Natural killer cell treated with Interleukin-12 subunit alpha and Interleukin-12 subunit beta and Interleukin-15 and Interleukin-18, amount 100 ng/mL, for 72 hours (primary cell): ENCODE measurements around the gene ADAP1. TPM values are rescaled to one million over a fixed set of nuclear protein-coding genes. Genes with fewer than 3 reads are reported as not detected.
A peak's percentile ranks its signal among the peaks of the same experiment; 100 is the strongest.

Experiments used
- ATAC-seq, 2 donors: fragments of 150-1000 bp; cut with Tn5 transposase in 1 of 2; sonication (Bioruptor Pico), chemical (Tn5 transposase) in 1 of 2; 2 replicates each; pipeline ENCODE4 v1.10.0; 2021
- DNase-seq: peaks from one replicate; pipeline ENCODE4 v3.0.0; 2022; ENCODE audit warnings: low spot score
- H3K27ac Mint-ChIP-seq, 2 donors: 1 replicate in 1 of 2; 2 replicates in 1 of 2; pipeline ENCODE4 v1.8.0; 2022; ENCODE audit warnings: mixed read lengths in 2 of 2, mild to moderate bottlenecking in 1 of 2, moderate library complexity in 1 of 2
- H3K27me3 Mint-ChIP-seq, 2 donors: 1 replicate in 1 of 2; 2 replicates in 1 of 2; pipeline ENCODE4 v1.8.0; 2022; ENCODE audit warnings: mixed read lengths in 2 of 2
- H3K36me3 Mint-ChIP-seq: one replicate; pipeline ENCODE4 v1.8.0; 2022; ENCODE audit warnings: mixed read lengths
- H3K4me1 Mint-ChIP-seq, 2 donors: 1 replicate in 1 of 2; 2 replicates in 1 of 2; pipeline ENCODE4 v1.8.0; 2022; ENCODE audit warnings: low read depth in 2 of 2, mixed read lengths in 2 of 2, mild to moderate bottlenecking in 1 of 2
- H3K4me3 Mint-ChIP-seq: one replicate; pipeline ENCODE4 v1.8.0; 2022; ENCODE audit warnings: mixed read lengths
- H3K9me3 Mint-ChIP-seq: 2 replicates; pipeline ENCODE4 v1.8.0; 2022; ENCODE audit warnings: mixed read lengths
- total RNA-seq, 2 donors: library from RNA; stranded (reverse); gene quantifications; one replicate each; pipeline ENCODE4 v1.2.3, GENCODE V29; 2022

Gene ADAP1
- total RNA-seq, 2 donors from 2014 or later, result 70.6 to 161 TPM

GRCh38 chr7:992709-993607 is 38.5 kb upstream of the ADAP1 start:
- Mint-ChIP-seq H3K36me3 (no peaks in the 10 kb centered on the region), H3K27ac (no peak overlapping the region), H3K9me3 (no peaks in the 10 kb centered on the region), H3K4me1 (peaks cover 4 to 8% of the 10 kb centered on the region in 2 donors), H3K27me3 (no peaks in the 10 kb centered on the region), H3K4me3 (no peak overlapping the region)
- ATAC-seq (peak; percentile 96 to 97), DNase-seq (peak; percentile 92)

GRCh38 chr7:991729-992656 is 37.5 kb upstream of the ADAP1 start:
- H3K27me3 Mint-ChIP-seq, result no peaks in the 10 kb centered on the region
- H3K9me3 Mint-ChIP-seq, result no peaks in the 10 kb centered on the region
- ATAC-seq (no peak), DNase-seq (no peak)
- H3K4me1 Mint-ChIP-seq, result peaks cover 4 to 8% of the 10 kb centered on the region in 2 donors
- no peaks in the 10 kb centered on the region for H3K36me3 Mint-ChIP-seq
- H3K4me3 Mint-ChIP-seq, result no peak overlapping the region
- H3K27ac Mint-ChIP-seq, result no peak overlapping the region

GRCh38 chr7:990933-991728 is 36.7 kb upstream of the ADAP1 start:
- peaks cover 4 to 6% of the 10 kb centered on the region in 2 donors for H3K4me1 Mint-ChIP-seq
- DNase-seq, result no peak
- ATAC-seq, result no peak
- H3K9me3 Mint-ChIP-seq, result no peaks in the 10 kb centered on the region
- H3K36me3 Mint-ChIP-seq, result no peaks in the 10 kb centered on the region
- H3K27me3 Mint-ChIP-seq, result no peaks in the 10 kb centered on the region
- no peak overlapping the region for H3K4me3 Mint-ChIP-seq
- H3K27ac Mint-ChIP-seq, result no peak overlapping the region

- no peaks in the 10 kb centered on the region for H3K36me3 Mint-ChIP-seq
- H3K4me1 Mint-ChIP-seq, result peaks cover 4 to 6% of the 10 kb centered on the region in 2 donors
- DNase-seq (no peak), ATAC-seq (no peak)
- no peak overlapping the region for H3K4me3 Mint-ChIP-seq
- H3K9me3 Mint-ChIP-seq, result no peaks in the 10 kb centered on the region
- no peak overlapping the region for H3K27ac Mint-ChIP-seq
- no peaks in the 10 kb centered on the region for H3K27me3 Mint-ChIP-seq
These were observed 36.0 kb upstream of the ADAP1 start for GRCh38 chr7:990352-990932.

GRCh38 chr7:988963-989529 is 34.6 kb upstream of the ADAP1 start:
- Mint-ChIP-seq H3K4me3 (no peak overlapping the region), H3K27ac (no peak overlapping the region), H3K36me3 (no peaks in the 10 kb centered on the region)

GRCh38 chr7:988426-988911 is 34.0 kb upstream of the ADAP1 start:
- no peak overlapping the region for H3K4me3 Mint-ChIP-seq
- ATAC-seq, result no peak
- H3K27me3 Mint-ChIP-seq, result no peaks in the 10 kb centered on the region
- H3K4me1 Mint-ChIP-seq, result peaks cover 3 to 4% of the 10 kb centered on the region in 2 donors
- no peaks in the 10 kb centered on the region for H3K36me3 Mint-ChIP-seq
- no peaks in the 10 kb centered on the region for H3K9me3 Mint-ChIP-seq
- no peak for DNase-seq
- H3K27ac Mint-ChIP-seq, result no peak overlapping the region

More at GRCh38 chr7:988963-989529, 34.6 kb upstream of the ADAP1 start:
- H3K9me3 Mint-ChIP-seq, result no peaks in the 10 kb centered on the region
- ATAC-seq, result no peak
- no peak for DNase-seq
- H3K27me3 Mint-ChIP-seq, result no peaks in the 10 kb centered on the region
- H3K4me1 Mint-ChIP-seq, result peaks cover 3 to 4% of the 10 kb centered on the region in 2 donors

- no peaks in the 10 kb centered on the region for H3K36me3 Mint-ChIP-seq
- ATAC-seq (no peak), DNase-seq (no peak)
- H3K27ac Mint-ChIP-seq, result no peak overlapping the region
- peaks cover 1 to 3% of the 10 kb centered on the region in 2 donors for H3K4me1 Mint-ChIP-seq
- no peaks in the 10 kb centered on the region for H3K27me3 Mint-ChIP-seq
- H3K4me3 Mint-ChIP-seq, result no peak overlapping the region
- no peaks in the 10 kb centered on the region for H3K9me3 Mint-ChIP-seq
These were observed 33.4 kb upstream of the ADAP1 start for GRCh38 chr7:987909-988308.

- no peaks in the 10 kb centered on the region for H3K36me3 Mint-ChIP-seq
- no peaks in the 10 kb centered on the region for H3K9me3 Mint-ChIP-seq
- peaks cover 0 to 3% of the 10 kb centered on the region in 2 donors for H3K4me1 Mint-ChIP-seq
- no peak overlapping the region for H3K27ac Mint-ChIP-seq
- H3K4me3 Mint-ChIP-seq, result no peak overlapping the region
- ATAC-seq, result no peak
- no peak for DNase-seq
- H3K27me3 Mint-ChIP-seq, result no peaks in the 10 kb centered on the region
These were observed 32.6 kb upstream of the ADAP1 start for GRCh38 chr7:986766-987751.

GRCh38 chr7:985915-986741 is 31.6 kb upstream of the ADAP1 start:
- peaks cover 0 to 3% of the 10 kb centered on the region in 2 donors for H3K4me1 Mint-ChIP-seq
- ATAC-seq, result no peak
- H3K36me3 Mint-ChIP-seq, result no peaks in the 10 kb centered on the region
- H3K27me3 Mint-ChIP-seq, result no peaks in the 10 kb centered on the region
- no peak overlapping the region for H3K27ac Mint-ChIP-seq
- DNase-seq, result no peak
- H3K9me3 Mint-ChIP-seq, result no peaks in the 10 kb centered on the region
- no peak overlapping the region for H3K4me3 Mint-ChIP-seq

- Mint-ChIP-seq H3K4me1 (peaks cover 0 to 3% of the 10 kb centered on the region in 2 donors), H3K4me3 (no peak overlapping the region), H3K27ac (no peak overlapping the region), H3K36me3 (no peaks in the 10 kb centered on the region), H3K27me3 (no peaks in the 10 kb centered on the region), H3K9me3 (no peaks in the 10 kb centered on the region)
- ATAC-seq (no peak), DNase-seq (no peak)
These were observed 30.6 kb upstream of the ADAP1 start for GRCh38 chr7:985127-985416.

- Mint-ChIP-seq H3K36me3 (no peaks in the 10 kb centered on the region), H3K4me3 (no peak overlapping the region), H3K4me1 (peaks cover 0 to under 1% of the 10 kb centered on the region in 2 donors), H3K27ac (no peak overlapping the region), H3K9me3 (no peaks in the 10 kb centered on the region), H3K27me3 (no peaks in the 10 kb centered on the region)
- DNase-seq (no peak), ATAC-seq (no peak)
These were observed 30.1 kb upstream of the ADAP1 start for GRCh38 chr7:984361-985126.
